Kidney tubule cell (primary cell): ENCODE measurements around the gene WTIP.
"Not testable (repeated sequence)": the region's sequence is repeated elsewhere in the genome, so short reads cannot be mapped to it uniquely, and the experiment has no call there.

ENCODE experiments used
- DNase-seq: peaks from one replicate; pipeline ENCODE4 v3.0.0-alpha.2; 2018; ENCODE audit warnings: low spot score

WTIP gene

DNA sequence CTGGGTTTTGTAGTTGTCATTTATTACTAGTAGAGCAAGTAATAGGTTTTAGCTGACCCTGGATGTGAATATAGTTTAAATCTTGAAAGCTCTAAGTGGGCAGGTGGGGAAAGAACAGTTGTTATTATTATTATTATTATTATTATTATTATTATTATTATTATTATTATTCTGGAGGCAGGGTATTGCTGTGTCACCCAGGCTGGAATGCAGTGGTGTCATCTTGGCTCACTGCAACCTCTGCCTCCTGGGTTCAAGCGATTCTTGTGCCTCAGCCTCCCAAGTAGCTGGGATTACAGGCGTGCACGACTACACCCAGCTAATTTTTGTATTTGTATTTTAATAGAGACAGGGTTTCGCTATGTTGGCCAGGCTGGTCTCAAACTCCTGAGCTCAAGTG lies 3.1 kb upstream of the WTIP start:
- not testable (repeated sequence) for DNase-seq

DNA sequence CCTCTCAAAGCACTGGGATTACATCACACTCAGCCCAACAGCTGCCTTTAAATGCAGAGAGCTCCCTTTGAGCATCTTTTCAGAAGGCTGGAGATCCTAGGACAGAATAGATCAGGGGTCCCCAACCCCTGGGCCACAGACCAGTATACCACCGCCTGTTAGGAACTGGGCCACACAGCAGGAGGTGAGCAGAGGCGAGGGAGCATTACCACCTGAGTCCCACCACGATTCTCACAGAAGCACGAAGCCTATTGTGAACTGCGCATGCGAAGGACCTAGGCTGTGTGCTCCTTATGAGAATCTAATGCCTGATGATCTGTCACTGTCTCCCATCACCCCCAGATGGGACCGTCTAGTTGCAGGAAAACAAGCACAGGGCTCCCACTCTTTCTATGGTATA lies 2.2 kb upstream of the WTIP start:
- DNase-seq, result no peak

DNA sequence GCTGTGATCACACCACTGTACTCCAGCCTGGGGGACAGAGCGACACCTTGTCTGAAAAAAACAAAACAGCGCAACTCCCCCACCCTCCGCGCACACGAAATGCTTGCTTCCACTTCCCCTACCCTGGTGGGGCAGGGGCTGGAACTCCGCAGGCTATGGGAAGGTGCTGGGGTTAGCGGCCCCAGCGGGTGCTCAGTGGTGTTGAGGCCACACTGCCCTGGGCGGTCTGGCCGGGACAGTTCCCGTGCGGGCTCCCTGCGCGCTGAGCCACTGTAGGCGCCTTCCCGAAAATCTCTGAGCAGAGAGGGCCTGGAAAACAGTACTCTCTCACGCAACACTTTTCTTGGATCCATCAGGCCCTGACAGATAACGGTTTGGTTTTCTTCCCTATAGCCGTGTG lies 1.1 kb upstream of the WTIP start:
- no peak for DNase-seq

GRCh38 chr19:34481861-34482379 lies 362 bp downstream of the WTIP start:
- no peak for DNase-seq

DNA sequence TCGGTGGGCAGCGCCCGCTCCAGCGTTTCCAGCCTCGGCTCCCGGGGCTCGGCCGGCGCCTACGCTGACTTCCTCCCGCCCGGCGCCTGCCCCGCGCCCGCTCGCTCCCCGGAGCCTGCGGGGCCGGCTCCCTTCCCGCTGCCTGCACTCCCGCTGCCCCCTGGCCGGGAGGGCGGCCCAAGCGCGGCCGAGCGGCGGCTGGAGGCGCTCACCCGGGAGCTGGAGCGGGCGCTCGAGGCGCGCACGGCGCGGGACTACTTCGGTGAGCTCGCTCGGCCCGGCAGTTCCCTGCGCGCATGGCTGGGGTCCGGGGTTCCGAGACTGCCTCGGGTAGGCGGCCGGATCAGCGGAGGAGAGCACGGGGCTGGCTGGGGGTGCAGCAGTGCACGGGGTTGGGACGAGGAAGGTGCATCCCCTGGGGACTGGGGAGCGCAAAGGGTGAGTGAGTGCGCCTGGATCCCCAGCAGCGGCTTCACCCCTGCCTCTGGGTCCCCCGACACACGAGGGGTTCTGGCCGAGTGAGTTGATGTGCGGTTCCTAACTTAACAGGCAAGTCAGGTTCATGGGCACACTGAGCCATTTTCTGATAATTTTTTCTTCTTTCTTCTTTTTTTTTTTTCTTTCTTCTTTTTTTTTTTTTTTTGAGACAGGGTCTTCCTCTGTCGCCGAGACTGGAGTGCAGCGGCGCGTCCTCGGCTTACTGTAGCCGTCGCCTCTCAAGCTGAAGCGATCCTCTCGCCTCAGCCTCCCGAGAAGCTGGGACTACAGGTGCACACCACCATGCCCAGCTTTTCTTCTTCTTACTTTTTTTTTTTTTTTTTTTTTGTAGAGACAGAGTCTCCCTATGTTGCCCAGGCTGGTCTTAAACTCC lies 1.1 kb downstream of the WTIP start:
- DNase-seq, result peak; percentile 45

DNA sequence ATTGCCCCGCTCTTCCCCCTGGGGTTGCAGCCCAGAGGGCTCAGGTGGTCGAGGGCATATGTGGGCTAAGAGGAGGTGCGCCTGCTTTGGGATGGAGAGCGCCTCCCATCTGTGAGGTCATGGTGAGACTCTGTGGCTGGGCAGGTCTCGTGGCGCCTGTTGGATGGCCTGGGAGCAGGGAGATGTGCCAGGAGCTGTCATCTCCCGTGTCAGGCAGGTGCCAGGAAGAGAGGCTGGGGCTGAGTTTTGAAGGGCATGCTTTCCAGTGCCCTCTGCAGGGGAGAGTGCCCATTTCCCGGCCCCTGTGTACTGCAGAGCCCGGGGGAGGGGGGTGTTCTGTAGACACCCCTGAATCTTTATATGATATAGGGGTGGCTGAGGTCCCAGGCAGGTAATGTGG lies 2.8 kb downstream of the WTIP start:
- no peak for DNase-seq

DNA sequence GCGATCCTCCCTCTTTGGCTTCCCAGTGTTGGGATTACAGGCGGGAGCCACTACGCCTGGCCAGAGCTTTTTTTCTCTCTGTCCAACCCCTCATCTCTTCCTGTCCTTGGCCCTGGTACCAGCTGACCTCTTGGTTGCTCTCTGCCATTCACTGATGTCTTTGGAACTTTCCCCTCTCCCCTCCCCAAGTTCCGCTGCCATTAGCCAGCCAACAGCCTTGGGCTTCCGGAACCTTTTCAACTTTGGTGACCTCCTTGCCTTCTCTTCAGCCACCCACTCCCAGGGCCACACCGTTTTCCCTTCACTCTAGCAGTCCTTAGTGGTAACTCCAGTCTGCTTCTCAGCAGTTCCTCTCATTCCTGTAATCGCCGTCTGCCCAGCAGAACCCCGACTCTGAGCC lies 4.3 kb downstream of the WTIP start:
- no peak for DNase-seq

DNA sequence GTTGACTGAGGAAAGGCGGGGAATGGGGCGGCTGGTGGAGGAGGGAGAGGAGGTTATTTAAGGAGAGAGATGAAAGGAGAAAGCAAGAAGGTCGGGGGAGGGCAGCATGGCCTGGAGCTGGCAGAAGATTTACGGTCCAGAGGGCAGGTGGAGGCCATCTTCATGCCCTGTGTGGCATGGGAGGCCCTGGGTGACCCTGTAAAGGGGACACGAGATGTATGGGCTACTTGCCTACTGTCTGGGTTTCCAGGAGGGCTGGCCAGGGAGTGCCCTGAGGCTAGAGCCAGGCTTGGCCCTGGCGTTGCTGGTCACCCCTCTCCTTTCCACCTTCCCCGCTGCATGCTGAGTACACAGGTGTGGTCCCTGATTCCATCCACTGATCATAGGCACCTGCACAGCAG lies 6.1 kb downstream of the WTIP start:
- no peak for DNase-seq

DNA sequence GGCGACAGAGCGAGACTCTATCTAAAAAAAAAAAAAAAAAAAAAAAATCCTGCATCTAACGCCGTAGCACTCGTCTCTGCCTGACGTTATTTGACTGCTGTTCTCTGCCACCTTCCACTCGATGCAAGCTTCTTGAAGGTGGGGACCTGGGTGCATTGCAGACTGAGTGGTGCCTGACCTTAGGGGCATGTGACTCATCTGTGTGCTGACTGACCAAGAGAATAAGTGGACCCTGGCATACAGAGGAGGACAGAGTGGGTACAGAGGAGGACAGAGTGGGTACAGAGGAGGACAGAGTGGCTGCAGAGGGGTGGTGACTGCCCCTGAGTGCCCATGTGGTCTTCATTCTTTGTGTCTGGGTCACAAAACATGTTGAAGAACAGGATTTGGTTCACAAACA lies 7.6 kb downstream of the WTIP start:
- no peak for DNase-seq

GRCh38 chr19:34490141-34490766 lies 8.7 kb downstream of the WTIP start:
- no peak for DNase-seq

GRCh38 chr19:34493038-34493648 lies 11.6 kb downstream of the WTIP start:
- DNase-seq, result no peak

DNA sequence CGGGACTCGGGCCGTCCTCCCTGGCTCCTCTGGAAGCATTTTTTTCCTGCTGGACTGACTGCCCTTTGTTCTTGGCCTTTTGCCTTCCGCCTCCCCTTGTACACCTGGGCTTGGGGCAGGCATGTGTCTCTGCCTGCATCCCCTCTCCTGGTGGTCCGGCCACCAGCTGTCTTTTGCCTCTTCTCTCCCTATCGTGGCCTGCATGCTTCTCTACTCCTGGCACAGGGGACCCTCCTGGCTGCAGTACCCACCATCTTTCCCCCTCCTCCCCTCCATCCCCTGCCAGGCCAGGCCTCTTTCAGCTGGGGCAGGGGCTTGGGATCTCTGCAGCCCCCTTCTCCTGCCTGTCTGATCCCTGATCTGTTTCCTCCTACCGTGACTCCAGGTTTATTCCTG lies 12.1 kb downstream of the WTIP start:
- DNase-seq, result no peak

- no peak for DNase-seq
These were observed 13.0 kb downstream of the WTIP start for GRCh38 chr19:34494601-34495000.

GRCh38 chr19:34495416-34495815 lies 13.9 kb downstream of the WTIP start:
- no peak for DNase-seq

DNA sequence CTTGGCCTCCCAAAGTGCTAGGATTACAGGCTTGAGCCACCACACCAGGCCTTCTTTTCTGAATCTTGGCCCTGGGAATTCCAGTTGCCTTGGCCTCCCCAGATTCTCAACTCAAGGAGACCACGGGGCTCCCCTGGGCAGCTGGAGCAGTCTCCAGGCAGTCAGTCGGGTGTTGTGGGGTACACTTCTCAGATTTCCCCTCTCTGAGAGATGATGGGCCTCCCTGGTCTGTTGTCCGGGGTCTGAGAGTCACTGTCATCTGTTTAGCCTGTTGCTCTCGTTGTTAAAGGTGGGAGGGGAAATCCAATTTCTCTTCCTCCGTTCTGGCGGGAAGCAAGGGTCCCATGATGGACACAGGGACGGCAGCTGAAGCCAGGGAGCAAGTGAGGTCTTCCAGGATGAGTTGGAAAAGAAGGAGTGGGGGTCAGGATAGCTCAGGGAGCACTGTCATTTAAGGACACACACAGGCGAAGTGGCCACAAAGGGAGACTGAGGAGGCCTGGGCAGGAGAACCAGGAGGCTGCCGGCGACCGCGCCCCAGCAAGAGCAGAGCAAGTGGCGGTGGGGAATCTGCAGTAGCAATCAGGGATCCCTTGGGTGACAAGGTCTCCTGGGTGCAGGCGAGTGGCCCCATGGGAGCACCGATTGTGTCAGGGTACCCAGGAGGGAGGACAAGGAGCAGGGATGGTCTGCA lies 15.7 kb downstream of the WTIP start:
- DNase-seq, result no peak

- DNase-seq, result no peak
These were observed 17.7 kb downstream of the WTIP start for GRCh38 chr19:34499155-34499834.

DNA sequence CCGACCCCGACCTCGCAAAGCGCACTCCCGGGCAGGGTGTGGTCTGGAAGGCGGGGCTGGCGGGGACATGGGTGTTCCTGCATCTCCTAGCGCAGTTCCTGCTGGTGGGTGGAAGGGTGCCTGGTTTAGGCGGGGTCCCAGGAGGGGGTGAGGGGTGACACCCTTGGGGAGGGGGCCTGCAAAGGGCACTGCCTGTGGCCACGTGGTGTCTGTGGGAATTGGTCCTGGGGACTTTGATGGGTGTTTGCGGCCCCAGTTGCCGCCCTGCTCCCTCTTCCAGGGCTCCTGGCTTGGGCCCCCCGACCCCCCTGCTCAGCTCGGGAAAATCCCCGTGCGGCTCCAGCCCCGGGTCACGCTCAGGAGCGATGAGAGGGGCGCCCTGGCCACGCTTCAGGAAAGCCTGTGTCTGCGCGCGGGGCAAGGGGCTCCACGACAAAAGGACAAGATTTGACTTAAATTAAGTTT lies 19.1 kb downstream of the WTIP start:
- no peak for DNase-seq

GRCh38 chr19:34501339-34502320 lies 20.1 kb downstream of the WTIP start:
- DNase-seq, result peak; percentile 91

- no peak for DNase-seq
These were observed 21.2 kb downstream of the WTIP start for GRCh38 chr19:34502582-34503411.
